Prostate gland (tissue), 2 donors: Measurements from ENCODE around the gene PIK3C2A.
"Not testable (repeated sequence)": the region's sequence is repeated elsewhere in the genome, so short reads cannot be mapped to it uniquely, and the experiment has no call there.

Experiments
- CTCF ChIP-seq, 4 experiments: fragments of 200-600 bp in 2 of 4; fragments of 450-650 bp in 2 of 4; sonication (generic) in 2 of 4; IDR thresholded peaks; 1 replicate in 3 of 4; 2 replicates in 1 of 4; pipeline ENCODE4 v1.5.1; 2016 to 2019; ENCODE audit warnings: antibody characterized with exemption in 4 of 4, mild to moderate bottlenecking in 2 of 4, moderate library complexity in 2 of 4
- POLR2A ChIP-seq: fragments of 450-650 bp; IDR thresholded peaks from one replicate; pipeline ENCODE4 v1.6.1; 2016; ENCODE audit warnings: antibody characterized with exemption, mild to moderate bottlenecking
- POLR2AphosphoS5 ChIP-seq: sonication (generic); formaldehyde crosslinking; IDR thresholded peaks from one replicate; pipeline ENCODE4 v1.6.1; 2017; ENCODE audit warnings: antibody characterized with exemption

- TF ChIP-seq CTCF (IDR thresholded peaks at IDR 0.05); POLR2AphosphoS5; POLR2A: not testable (repeated sequence)
Observed at GRCh38 chr11:17228186-17228925, 20.6 kb upstream of the PIK3C2A start.
